HEK293T (cell line): ENCODE measurements around the gene CYFIP1.

ENCODE experiments used
- ARNT ChIP-seq: fragments of 450-650 bp; IDR thresholded peaks from 2 replicates; pipeline ENCODE4 v1.6.1; 2017; ENCODE audit warnings: mild to moderate bottlenecking
- BHLHE40 ChIP-seq: fragments of 450-650 bp; IDR thresholded peaks from 2 replicates; pipeline ENCODE4 v1.6.1; 2016; ENCODE audit warnings: mild to moderate bottlenecking, moderate library complexity, borderline replicate concordance
- CTBP1 ChIP-seq: fragments of 450-650 bp; IDR thresholded peaks from 2 replicates; pipeline ENCODE4 v1.6.1; 2016; ENCODE audit warnings: borderline replicate concordance
- ELF4 ChIP-seq: fragments of 450-650 bp; IDR thresholded peaks from 2 replicates; pipeline ENCODE4 v1.6.1; 2017; ENCODE audit warnings: antibody characterized with exemption
- FOXA1 ChIP-seq: fragments of 450-650 bp; IDR thresholded peaks from 2 replicates; pipeline ENCODE4 v1.6.1; 2016; ENCODE audit warnings: mild to moderate bottlenecking
- FOXK2 ChIP-seq: fragments of 450-650 bp; IDR thresholded peaks from 2 replicates; pipeline ENCODE4 v1.6.1; 2016; ENCODE audit warnings: mild to moderate bottlenecking
- FOXM1 ChIP-seq: fragments of 450-650 bp; IDR thresholded peaks from 2 replicates; pipeline ENCODE4 v1.6.1; 2017; ENCODE audit warnings: mild to moderate bottlenecking, borderline replicate concordance
- HDGF ChIP-seq: fragments of 450-650 bp; IDR thresholded peaks from 2 replicates; pipeline ENCODE4 v1.6.1; 2017; ENCODE audit warnings: antibody characterized with exemption, borderline replicate concordance
- L3MBTL2 ChIP-seq: fragments of 450-650 bp; conservative IDR thresholded peaks from 2 replicates; pipeline ENCODE4 v1.6.1; 2016; ENCODE audit warnings: mild to moderate bottlenecking
- LEF1 ChIP-seq: fragments of 450-650 bp; IDR thresholded peaks from 2 replicates; pipeline ENCODE4 v1.6.1; 2017; ENCODE audit warnings: mild to moderate bottlenecking, borderline replicate concordance
- NFRKB ChIP-seq: fragments of 450-650 bp; IDR thresholded peaks from 2 replicates; pipeline ENCODE4 v1.6.1; 2016; ENCODE audit warnings: mild to moderate bottlenecking, moderate library complexity
- SP1 ChIP-seq: fragments of 450-650 bp; IDR thresholded peaks from 2 replicates; pipeline ENCODE4 v1.6.1; 2017
- SUZ12 ChIP-seq: fragments of 450-650 bp; IDR thresholded peaks from 2 replicates; pipeline ENCODE4 v1.6.1; 2016; ENCODE audit warnings: mild to moderate bottlenecking
- TARDBP ChIP-seq: fragments of 450-650 bp; IDR thresholded peaks from 2 replicates; pipeline ENCODE4 v1.6.1; 2016

DNA sequence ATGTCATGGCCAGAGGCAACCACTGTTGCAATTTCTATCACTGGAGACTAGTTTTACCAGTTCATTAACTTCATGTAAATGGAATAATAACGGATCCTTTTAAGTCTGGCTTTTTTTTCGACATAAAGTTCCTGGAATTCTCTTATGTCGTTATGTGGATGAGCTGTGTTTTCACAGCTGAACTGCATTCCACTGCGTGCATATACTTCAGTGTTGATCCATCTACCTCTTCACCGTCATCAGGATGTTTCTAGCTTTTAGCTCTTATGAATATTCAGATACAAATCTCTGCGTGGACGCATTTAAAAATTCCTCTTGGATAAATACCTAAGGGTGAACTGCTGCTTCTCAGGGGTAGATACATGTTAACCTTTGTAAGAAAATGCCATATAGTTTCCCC, 15.6 kb upstream of the CYFIP1 start:
- TF ChIP-seq SUZ12 (no peak), ELF4 (no peak), LEF1 (no peak), FOXM1 (no peak), BHLHE40 (no peak), SP1 (no peak), FOXK2 (no peak), TARDBP (no peak), HDGF (no peak), L3MBTL2 (no peak), NFRKB (no peak), CTBP1 (no peak), ARNT (no peak), FOXA1 (no peak)
